HG02642 (cell line): Measurements from ENCODE around the gene PGLYRP1.

Source experiments
- ATAC-seq: cut with Tn5 transposase; IDR thresholded peaks from one replicate; pipeline ENCODE4 v1.9.1; 2021; ENCODE audit warnings: mild to moderate bottlenecking; ENCODE audit not compliant: unreplicated experiment, poor library complexity

The PGLYRP1 gene

DNA sequence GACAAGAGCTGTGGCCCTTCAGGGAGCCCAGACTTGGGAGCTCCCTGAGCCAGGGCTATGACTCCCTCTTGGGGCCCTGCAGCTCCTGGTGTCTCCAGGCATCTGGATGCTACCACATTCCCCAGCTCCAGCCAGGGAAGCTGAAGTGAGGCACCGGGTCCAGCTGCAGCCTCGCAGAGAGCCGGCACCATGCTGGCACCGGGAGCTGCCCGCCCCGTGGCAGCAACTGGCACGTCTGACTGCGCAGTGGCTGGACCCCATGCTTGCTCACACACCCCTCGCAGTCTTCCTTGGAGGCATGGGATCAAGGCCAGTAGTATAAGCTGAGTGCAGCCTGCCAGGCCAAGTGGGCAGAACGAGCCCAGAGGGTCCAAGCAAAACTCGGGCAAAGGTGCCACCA is 10.5 kb upstream of the PGLYRP1 start:
- ATAC-seq: no peak

DNA sequence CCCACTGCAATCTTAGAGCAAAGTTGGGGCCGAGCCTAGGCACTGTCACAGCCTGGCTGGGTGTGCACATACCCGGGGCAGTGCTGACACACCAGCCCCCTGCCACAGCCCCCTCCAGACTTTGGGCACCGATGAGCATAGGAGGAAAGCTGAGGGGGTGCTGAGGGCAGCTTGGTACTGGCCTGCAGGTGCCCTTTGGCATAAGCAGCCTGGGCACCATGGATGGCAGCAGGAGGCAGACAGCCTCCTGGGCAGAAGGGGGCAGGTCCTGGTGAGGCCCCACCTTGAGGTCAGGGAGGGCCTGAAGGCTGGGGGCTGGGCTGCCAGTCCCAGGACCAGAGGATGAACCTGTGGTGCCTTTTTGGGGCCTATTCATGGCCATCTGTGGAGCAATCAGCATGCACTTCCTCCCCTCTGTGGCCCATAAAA is 9.8 kb upstream of the PGLYRP1 start:
- no peak for ATAC-seq

- no peak for ATAC-seq
These were observed 9.1 kb upstream of the PGLYRP1 start for GRCh38 chr19:46031781-46032596.

GRCh38 chr19:46030812-46031550 is 8.1 kb upstream of the PGLYRP1 start:
- no peak for ATAC-seq

- ATAC-seq: no peak
These were observed 3.0 kb upstream of the PGLYRP1 start for GRCh38 chr19:46025835-46026234.

GRCh38 chr19:46023311-46023779 is 492 bp upstream of the PGLYRP1 start:
- no peak for ATAC-seq

GRCh38 chr19:46022061-46022430 is 807 bp downstream of the PGLYRP1 start:
- no peak for ATAC-seq

DNA sequence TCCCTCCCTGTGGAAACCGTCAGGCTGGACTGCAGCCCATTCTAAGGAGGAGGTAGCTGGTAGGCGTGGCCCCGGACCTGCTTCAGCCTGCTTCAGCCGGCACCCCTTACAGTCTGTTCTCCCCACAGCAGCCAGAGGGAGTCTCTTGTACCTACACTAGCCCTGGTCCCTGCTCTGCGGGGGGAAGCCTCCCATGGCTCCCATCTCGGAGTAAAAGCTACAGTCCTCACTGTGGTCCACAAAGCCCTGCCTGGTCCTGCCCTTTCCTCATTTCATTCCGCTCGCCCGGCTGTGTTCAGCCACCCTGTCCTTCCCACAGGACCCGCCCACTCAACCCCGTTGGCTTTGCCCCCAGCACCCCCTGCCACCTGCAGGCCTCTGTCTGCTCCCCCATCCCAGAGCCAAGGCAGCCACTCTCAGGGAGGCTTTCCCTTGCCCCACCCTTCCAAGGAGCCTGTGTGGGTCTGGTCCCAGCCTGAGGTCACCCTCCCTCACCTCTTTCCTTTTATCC is 1.3 kb downstream of the PGLYRP1 start:
- no peak for ATAC-seq

DNA sequence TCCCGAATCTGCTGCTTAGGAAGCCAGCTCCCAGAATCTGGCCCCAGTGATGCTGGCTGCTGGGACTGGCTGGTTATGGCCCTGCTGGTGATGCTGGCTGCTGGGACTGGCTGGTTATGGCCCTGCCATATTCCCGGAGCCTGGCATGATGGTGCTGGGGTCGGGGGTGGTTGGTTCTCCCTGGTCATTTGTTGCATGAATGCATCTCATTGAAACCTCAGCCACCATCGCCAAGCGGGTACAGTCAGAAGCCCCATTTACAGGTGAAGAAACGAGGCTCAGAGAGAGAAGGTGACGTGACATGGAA is 2.1 kb downstream of the PGLYRP1 start:
- no peak for ATAC-seq

- no peak for ATAC-seq
These were observed 3.6 kb downstream of the PGLYRP1 start for GRCh38 chr19:46019270-46019669.

DNA sequence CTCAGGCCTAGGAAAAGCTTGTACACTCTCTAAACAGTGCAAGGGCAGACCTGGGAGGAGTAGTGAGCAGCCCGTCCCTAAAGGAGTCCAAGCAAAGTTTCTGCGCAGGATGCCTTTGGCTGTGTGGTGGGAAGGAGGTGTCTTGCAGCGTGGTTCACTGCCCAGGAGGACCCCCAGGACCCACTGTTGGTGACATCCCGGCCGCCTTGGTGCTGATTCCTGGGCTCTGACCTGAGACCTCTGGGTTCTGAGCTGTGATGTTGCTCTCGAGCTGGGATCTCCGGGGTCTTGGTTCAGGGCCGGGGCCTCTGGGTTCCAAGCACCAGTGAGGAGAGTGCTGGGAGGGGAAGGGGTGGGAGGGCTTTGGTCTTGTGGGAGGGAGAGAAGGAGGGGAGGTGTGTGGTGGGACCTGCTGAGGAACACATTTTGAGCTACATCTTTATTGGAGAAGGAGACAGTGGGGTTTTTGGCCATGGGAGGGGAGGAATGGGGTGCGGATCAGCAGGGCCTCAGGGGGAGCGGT is 4.1 kb downstream of the PGLYRP1 start:
- ATAC-seq: no peak

DNA sequence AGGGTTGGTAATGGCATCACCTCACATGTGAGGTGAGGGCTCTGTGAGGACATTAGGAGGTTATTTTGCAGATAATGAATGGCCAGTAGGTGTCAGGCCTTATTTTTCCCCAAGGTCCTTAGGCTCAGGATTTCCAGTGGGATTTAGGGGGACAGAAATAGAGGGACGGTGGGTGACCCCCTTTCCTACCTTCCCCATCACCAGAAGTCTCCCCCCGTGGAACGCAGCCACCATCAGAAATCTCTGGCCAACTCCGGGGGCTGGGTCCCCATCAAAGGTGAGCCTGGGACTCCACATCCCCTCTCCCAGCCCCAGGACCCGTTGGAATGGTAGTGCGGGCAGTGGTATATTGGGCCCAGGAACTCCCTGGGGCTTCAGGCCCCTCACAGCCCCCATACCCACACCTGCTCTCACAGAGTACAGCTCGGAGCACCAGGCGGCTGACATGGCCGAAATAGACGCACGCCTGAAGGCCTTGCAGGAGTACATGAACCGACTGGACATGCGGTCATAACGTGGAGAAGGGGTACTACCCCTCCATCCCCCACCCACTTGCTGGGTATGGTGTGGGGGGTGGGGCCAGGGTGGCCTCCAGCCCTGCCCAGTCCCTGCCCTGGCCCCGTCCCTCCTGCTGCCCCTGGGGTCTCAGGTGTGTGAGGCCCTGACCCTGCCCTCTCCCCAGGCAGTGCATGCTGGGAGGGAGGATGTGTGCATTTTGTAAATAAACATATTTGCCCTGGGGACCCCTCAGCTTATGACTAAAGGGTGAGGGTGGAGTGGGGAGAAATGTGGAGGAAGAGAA is 4.8 kb downstream of the PGLYRP1 start:
- ATAC-seq: no peak

- ATAC-seq: no peak
These were observed 5.8 kb downstream of the PGLYRP1 start for GRCh38 chr19:46017095-46017429.

- ATAC-seq: peak; percentile 61
These were observed 6.3 kb downstream of the PGLYRP1 start for GRCh38 chr19:46016426-46017094.

DNA sequence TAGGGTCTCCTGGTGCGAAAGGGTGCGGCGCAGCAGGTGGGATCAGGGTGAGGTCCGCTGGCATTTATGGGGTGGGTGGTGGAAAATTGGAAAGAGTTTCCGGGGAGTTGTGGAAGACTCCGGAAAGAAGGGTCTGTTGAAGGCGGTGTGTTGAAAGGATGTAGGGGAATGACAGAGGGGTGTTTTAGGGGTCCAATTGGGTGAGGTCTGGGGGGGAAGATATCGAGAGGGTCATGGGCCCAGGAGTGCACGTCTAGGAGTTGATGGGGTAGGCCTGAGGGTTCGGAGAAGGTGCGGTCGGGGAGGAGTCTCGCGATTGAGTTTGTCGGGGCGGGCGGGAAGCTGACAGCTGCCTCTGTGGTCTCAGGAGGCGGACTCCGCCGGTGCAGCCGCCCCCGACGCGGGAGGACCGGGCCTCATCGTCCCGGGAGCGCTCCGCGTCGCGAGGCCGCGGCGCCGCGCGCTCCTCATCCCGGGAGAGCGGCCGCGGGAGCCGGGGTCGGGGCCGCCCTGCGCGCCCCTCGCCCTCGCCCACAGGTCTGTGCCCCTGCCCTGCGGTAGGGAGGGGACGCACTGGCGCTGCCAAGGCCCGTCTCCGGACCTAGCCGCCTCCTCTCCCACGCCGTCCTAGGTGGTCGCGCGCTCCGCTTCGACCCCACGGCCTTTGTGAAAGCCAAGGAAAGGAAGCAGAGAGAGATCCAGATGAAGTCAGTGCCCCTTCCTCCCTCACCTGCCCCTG is 7.0 kb downstream of the PGLYRP1 start:
- peak; percentile 12 for ATAC-seq

- no peak for ATAC-seq
These were observed 7.7 kb downstream of the PGLYRP1 start for GRCh38 chr19:46014941-46015686.

- no peak for ATAC-seq
These were observed 8.3 kb downstream of the PGLYRP1 start for GRCh38 chr19:46014534-46014933.

DNA sequence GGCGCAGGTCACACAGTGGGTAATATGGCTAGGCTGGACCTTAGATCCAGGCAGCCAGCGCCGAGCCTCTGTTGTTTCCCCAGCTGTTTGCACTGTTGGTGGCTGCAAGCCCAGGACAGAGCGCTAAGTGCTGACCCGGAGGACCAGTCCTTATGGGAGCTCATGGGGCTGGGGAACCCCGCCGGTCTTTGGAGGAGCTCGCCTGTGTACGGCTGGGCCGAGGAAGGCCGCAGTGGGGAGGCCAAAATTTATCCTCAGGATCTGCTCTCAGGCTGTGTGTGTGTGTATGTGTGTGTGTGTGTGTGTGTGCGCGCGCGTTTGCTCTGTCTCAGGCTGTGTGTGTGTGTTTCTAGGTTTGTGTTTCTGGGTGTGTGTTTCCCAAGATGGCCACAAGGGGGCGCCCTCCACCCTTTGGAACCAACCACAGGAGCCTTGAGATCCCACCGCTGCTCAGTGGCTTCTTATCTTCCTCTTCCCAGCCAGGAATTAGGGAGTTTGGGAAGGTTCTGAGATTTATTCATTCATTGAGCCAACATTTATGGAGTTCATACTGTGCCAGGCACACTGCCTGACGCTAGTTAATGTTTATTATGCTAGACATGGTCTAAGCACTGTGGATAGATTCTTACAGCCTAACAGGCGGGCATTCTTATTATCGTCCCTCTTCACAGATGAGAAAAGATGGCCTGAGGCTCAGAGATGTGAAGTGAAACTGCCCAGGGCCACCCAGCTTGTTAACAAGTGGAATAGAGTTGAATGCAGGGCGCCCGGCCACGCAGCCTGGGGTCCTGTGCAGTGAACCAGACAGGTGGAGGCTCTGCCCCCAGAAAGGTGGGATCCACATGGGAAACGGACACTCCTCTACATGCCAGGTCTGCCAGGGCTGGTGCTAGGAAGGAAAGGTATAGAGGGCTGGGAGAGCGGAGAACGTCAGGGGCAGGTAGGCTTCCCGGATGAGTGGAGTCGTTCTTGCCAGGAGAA is 13.0 kb downstream of the PGLYRP1 start:
- ATAC-seq: no peak
